HG02970 (cell line): ENCODE data around the gene BRCA2.

Source experiments
- ATAC-seq: cut with Tn5 transposase; IDR thresholded peaks from one replicate; pipeline ENCODE4 v1.9.1; 2021; ENCODE audit warnings: mild to moderate bottlenecking, moderate library complexity, moderate number of reproducible peaks; ENCODE audit not compliant: unreplicated experiment, low FRiP score

BRCA2 gene

DNA sequence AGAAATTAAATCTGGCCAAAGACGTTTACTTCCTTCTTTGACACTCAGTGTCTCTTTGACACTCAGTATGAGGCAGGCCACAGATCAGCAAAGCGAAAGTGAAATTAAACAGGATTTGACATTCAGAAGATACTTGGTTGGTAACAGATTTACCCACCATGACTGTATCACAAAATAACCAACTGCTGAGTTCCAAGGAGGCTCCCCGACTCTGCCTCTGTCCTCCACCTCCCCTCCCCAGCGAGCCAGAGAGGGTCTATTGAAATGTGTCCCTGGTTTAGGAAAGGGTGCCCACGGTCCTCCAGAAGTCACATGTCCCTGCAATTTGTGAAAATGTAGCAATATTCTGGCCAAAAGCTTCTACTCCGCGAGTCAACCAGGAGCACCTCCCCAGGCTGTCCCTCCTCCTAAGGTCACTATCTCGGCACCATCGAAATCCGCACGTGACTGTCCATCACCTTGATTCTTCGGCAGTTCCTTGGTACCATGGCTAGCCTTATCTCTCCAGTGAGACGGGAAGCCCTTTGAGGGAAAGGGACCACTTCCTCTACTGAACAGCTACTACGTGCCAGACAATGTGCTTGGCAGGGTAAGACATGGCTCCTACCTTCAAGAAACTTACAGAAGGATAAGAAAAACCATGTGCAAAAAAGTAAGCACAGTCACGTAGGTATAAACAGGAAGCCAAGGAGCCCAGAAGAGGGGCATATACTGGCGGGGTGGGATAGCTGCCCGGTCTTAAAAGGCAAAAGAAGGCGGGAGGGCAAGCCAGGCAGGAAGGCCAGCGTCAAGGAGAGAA is 111.1 kb downstream of the BRCA2 start:
- ATAC-seq, result no peak

DNA sequence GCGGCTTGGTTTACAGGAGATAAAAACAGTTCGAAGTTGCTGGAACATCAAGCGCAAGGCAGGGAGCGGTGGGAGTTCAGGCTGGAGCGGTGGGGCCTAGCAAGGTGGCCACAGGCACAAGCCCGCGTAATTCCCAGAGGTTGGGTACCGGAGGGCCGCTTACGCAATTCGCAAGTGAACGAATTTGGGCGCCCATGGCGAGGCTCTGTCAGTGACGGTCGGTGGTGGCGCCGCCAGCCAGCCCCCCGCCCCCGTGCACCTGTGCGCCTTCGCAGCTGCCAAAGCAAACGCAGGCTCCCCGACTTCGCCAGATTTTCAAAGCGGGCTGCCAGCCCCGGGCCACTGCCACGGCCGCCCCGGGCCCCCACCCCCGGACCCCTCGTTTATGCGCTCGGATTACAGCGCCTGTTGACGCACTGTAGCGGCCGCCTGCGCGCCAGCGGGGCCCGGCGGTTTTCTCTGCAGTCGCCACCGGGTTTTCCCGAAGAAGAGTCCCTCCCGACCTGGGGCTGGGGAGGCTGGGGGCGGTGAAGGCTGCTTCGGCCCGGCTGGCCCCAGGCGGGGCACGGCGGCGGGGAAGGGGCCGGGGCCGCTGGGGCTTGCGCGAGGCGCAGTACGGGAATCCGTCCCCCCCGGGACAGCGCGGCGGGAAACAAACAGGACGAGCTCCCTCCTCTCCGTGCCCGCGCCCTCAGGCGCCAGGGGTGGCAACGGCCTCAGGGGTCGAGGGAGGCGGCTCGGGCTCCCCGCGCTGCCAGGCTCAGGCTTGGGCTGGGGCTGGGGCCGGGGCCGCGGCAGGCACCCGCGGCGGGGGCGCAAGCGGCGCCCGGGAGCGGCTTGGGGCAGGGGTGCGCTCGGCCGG is 111.9 kb downstream of the BRCA2 start:
- peak; percentile 13 for ATAC-seq

DNA sequence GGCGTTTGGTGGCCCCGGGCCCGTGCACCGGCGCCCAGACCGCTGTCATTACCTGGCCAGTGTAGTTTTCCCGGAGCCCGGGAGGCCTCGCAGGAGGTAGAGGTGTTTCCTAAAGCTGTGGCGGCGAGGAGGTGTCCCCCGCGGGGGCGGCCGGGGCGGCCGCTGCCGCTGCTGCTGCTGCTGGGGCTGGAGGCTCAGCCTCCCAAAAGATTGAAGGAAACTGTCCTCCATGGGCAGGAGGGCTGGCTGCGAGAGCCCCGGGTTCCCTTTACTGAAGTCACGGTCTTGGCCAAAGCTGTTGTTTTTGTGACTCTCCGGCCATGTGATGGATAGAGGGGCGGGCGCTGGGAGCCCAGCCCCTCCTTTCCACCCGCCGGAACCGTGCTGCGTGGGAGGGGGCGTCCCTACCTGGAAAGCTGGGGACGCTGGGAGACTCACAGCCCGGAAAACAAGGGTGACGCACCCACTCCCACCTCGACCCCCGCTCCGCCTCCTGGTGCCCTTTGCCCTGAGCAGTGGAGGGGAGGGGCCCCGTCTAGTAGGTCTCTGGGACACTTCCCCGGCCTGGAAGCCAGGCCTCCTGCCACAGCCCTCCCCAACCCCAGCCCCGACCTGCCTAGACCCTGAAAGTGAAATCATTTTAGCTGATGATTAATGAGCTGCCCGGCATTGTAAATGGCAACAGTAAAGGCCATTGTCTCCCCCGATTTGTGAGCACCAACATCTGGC is 112.7 kb downstream of the BRCA2 start, which contains the start of gene N4BP2L1:
Gene N4BP2L1, minus strand, starts transcription at position 279 of the 729 bp plus-strand sequence. Its CDS starts 48 bp downstream, at position 231.
- ATAC-seq, result peak; percentile 74

DNA sequence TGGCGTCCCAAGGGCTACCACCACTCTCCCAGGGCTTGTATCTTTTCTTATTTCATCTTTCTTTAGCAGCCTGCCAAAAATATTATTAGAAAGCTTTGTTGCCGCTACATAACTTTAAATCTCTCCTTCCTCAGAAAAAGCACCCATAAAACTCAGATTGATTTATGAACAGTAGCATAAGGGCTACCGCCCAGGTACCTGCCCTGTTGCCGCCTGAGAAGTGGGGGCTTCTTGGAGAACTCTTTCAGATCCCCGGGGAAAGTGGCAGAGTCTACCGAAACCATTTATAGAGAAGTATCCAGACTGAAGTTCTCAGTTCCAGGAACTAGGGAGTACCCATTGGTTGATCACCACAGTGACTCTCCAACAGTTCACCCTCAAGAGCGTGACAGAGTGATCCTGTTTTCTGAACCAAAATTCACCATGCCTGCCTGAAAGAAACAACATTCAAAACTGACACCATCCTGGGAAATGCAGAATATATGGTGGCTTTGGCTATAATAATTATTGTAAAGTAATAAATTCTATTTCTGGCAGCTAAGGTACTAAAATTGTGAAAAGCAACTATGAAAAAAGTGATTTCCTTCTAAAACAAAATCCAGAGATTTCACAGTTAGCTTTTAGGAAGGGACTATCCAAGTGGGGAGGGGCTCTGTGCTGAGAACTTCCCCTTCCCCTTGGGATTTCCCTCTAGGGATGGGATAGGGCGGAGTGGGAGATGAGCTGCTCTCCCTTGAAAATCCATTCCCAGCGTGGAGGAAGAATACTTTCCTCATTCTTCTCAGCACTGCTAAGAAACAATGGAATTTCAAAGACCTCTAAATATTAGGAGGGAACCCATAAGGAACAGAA is 113.5 kb downstream of the BRCA2 start:
- ATAC-seq, result no peak

DNA sequence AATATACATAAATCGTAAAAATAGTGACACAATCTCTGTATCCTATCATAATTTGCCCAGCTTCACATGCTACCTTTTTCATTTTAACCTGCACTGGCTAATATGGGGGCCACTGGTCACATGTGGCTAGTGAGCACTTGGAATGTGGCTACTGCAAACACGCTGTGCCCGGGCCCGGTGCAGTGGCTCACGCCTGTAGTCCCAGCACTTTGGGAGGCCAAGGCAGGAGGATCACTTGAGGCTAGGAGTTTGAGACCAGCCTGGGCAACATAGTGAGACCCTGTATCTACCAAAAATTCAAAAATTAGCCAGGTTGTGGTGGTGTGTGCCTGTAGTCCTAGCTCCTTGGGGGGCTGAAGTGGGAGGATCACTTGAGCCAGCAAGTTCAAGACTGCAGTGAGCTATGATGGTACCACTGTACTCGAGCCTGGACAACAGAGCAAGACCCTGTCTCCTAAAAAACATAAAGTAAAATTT is 114.2 kb downstream of the BRCA2 start:
- no peak for ATAC-seq

DNA sequence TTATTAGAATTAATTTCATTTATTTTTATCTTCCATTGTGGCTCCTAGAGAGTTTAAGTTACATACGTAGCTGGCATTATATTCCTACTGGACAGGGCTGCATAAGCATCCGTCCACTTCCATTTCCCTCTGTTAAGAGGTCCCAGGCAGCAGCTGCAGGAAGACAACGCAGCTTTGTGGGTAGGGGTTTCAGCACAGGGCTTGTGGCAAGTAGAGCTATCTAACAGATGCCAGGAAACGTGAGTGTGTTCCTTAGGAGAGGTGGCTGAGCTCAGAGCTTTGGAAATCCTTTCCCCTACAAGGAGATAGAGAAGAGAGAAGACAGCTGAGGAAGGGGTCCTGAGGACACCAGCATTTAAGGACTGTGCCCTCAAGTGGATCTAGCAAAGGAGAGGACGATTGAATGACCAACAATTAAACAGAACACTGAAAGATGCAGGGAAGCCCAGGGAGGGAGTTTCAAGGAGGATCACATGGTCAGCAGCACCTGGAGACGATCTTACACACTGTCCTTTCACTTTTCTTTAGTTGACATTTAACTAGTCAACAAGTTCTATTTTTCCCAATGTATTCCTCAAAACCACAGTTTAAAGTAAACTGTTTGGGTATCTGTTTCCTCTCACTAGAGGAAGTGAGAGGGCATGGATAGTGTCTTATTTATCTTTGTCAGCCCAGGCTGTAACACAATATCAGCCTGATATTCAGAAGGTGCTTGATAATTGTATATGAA is 114.9 kb downstream of the BRCA2 start:
- no peak for ATAC-seq

DNA sequence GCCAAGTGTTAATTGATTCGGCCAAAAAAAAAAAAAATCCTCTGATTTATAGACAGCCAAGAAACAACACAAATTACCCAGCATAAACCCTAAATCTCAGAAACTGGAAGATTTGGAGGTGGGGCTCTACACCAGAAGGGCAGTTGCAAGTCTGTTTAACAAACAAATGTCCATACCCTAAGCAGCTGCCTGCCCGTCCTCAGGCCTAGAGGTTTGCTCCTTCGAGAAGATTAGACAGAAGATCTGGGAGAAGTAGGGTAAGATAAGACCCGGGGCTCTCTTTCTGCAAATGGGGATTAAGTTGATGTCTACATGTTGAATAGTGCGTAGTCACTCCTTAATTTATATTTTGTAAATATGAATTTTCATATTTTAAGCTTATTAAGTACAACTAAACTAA is 116.1 kb downstream of the BRCA2 start:
- ATAC-seq, result no peak

DNA sequence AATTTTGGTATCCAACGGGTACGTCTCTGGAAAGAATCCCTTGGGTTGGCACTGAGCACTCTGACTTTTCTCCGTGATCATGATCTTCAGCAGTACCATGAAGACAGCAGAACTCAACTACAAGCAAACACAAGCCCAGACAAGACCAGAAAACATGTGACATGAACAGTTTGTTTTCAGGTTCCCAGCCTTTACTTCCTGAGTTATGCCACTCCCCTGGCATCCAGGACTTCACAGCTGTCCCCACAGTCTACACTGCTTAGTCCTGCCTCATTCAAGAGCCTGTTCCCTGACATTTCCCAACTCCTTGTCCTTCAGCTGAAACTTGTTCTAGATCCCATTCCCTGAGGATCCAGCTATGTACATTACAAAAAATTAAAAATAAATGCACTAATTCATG is 117.5 kb downstream of the BRCA2 start:
- no peak for ATAC-seq

DNA sequence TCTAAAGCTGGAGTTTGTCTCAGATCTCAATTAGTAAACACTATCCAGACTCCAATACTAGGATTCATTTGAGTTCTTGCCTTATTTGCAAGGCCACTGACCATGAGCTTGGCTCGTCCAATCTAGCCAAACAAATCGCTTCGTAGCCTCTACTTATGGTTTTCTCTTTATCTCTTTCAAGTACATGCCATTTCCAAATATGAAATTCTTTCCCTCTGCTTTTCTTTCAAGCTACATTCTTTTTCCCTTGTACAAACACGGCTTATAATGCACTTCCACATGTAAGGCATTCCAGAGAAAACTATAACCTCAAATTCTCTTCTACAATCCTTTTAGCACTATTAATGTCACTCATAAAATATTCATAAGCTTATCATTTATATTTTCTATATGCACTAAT is 123.6 kb downstream of the BRCA2 start:
- no peak for ATAC-seq

DNA sequence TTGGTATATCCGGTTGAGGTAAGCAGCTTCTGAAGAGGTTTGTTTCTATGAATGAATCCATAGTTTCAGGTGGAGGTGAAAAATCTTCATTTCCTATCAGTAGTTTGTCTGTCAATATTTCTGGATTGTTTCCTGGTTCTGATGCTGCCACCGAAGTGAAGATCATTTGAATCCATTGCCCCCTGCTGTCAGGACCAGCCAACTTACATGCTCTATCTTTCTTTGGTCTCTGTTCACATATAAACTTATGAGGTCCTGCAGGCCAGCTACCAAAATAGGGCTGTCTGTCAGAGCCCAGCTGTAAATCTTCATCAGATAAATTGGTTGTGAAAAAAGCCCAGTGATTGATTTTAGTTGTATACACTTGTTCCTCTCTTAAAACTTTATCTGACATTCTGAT is 127.8 kb downstream of the BRCA2 start:
- no peak for ATAC-seq

DNA sequence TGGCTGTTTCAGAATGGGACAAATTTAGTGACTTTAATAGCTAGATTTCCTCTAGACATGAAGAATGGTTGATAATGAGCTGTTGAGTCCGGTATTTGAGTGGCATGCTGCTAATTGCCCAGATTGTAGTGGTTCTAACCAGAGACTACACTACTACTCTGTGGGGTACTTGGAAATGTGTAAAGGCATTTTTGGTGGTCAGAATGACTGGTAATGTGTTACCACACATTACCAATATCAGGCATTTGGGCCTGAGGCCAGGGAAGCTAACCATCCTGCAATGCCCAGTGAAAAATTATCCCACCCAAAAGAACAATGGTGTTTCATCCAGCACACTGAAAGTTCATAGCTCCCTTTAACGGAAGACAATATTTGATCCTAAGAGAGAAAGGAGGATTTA is 130.2 kb downstream of the BRCA2 start:
- ATAC-seq, result no peak

DNA sequence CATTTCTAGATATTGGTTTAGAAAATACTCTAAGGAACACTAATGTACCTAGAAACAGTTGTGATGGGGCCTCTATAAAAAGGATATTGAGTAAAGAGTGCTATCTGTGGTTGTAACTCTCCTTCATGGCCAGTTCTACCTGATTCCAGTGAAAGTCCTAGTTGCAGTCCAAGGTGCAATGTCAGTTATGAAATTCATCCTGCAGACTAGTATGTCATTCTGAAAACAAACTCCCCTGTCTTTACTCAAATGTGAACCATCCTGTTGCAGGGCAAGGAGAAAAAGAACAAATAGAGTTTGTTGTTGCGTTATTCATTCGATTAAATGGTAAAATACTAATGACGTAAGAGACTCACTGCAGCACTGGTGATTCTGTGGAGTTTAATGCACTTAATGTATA is 130.9 kb downstream of the BRCA2 start:
- no peak for ATAC-seq

DNA sequence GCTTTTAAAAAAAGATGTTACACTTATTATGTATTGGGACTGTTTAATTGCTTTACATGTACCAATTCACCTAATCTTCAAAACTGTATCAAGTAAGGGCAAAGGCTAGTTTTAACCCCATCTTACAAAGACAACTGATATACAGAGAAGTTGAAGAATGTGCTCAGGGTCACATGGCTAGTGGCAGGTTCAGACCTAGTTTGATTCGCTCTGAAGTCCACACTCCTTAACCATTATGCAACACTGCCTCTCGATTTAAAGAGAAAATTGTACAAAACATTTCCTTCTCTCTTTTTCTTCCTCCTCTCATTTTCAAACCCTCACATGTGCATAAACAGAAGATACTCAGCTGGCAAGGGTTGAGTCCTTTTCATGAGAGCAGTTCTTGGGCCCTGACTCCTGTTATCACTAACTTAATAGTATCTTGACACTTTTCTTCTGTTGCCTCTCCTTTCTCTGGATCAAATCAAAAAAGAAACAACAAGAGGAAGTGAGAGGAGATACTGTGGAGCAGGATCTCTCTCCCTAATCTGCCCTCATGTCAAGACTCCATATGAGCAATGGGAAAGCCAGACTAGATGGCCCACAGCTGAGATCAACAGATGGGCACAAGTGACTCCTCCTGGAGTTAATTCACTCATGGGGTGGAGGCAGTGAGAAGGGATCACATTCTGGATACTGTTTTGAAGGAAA is 131.6 kb downstream of the BRCA2 start:
- no peak for ATAC-seq

DNA sequence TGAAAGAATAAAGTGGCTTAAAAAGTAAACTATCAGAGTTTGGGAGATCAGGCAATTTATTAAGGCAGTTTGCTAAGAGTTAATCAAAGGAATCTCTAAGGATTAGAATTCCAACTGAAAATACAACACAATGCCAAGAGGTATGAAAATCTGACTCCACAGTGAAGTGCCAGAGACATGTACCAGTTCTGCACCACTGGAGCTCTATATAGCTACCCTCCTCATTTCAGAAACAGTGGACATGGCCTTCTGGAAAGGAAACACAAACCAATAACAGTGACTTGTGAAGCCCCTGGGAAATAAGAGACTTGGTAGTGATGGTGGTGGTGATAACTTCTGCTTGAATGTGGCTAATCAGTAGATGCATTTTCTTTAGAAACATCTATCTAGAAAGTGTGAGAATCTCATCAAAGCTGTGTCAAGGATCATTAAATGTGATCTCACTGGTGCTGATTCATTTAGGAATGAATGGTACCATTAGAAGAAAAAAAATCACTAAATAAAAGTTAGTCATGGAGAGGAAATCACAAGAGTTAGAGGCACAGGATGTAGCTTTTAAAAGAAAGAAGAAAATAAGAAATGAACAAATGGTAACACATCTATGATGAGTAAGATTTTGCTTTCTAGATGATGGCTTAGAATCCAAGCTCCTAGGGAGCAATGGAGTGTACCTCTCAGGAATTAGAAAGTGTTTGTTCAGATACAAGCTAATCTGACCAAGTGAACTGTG is 132.8 kb downstream of the BRCA2 start:
- no peak for ATAC-seq

DNA sequence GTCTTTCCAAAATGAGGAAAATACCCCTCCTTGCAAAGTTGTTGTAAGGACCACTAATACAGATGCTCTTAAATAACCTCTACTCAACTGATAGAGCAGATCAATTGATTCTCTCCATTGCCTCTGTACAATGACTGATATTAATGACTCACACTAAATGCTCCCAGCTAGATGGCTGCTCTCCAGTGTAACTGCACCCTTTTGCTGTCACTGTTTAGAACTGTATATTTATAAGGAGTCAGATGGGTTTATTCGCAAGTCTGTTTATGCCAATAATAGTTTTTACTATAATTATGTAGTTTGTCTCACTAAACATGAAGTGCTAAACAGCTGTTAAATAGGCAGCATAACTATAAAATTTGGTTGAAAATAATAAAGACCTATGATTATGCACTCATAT is 133.7 kb downstream of the BRCA2 start:
- ATAC-seq, result no peak
